ENCODE results near the gene MRPL51.
"Not testable (repeated sequence)": the region's sequence is repeated elsewhere in the genome, so short reads cannot be mapped to it uniquely, and the experiment has no call there.

Gene MRPL51

DNA sequence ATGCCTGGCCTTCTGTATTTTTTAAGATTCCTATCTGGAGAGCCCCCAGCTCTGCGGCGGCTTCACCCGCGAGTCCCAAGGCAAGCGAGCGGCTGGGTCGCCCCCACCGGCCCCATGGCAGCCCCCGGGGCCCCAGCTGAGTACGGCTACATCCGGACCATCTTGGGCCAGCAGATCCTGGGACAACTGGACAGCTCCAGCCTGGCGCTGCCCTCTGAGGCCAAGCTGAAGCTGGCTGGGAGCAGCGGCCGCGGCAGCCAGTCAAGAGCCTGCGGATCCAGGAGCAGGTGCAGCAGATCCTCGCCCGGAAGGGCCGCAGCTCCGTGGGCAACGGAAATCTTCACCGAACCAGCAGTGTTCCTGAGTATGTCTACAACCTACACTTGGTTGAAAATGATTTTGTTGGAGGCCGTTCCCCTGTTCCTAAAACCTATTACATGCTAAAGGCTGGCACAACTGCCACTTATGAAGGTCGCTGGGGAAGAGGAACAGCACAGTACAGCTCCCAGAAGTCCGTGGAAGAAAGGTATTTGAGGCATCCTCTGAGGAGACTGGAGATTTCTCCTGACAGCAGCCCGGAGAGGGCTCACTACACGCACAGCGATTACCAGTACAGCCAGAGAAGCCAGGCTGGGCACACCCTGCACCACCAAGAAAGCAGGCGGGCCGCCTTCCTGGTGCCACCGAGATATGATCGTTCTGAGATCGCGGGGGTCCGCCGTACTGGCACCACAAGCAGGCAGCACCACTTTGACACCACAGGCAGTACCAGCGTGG lies 15.3 kb downstream of the MRPL51 start:
- H3K27ac Mint-ChIP-seq, H3K27me3 Mint-ChIP-seq: not testable (repeated sequence)

DNA sequence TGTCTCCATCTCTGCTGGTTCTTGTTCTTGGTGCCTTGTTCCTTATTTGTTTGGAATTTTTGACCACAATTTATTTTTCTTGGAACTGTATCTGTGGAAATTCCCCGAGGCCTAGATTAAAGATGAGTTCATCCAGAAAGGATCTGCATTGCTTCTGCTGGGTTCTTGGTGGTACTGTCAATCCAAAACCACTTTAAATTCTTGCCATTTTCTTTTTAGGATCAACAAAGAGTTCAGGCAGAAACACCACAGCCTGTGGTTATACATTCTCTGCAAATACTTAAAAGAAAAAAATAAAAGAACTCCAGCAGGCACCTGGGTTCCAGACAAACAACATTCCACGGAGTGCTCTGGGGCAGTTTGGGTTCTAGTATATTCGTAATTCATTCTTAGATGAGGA lies 16.6 kb downstream of the MRPL51 start:
- peaks cover 8% of the 10 kb centered on the region for H3K4me1 Mint-ChIP-seq (ENCODE audit: low read depth)
- H3K27me3 Mint-ChIP-seq, result no peaks in the 10 kb centered on the region
- no peaks in the 10 kb centered on the region for H3K9me3 Mint-ChIP-seq
- H3K27ac Mint-ChIP-seq, result no peak overlapping the region
- no peaks in the 10 kb centered on the region for H3K36me3 Mint-ChIP-seq (ENCODE audit: low read depth)
- no peak overlapping the region for H3K4me3 Mint-ChIP-seq

More for the DNA sequence above, 15.3 kb downstream of the MRPL51 start:
- H3K4me3 Mint-ChIP-seq; H3K36me3 Mint-ChIP-seq (ENCODE audit: low read depth); H3K9me3 Mint-ChIP-seq; H3K4me1 Mint-ChIP-seq (ENCODE audit: low read depth): not testable (repeated sequence)

DNA sequence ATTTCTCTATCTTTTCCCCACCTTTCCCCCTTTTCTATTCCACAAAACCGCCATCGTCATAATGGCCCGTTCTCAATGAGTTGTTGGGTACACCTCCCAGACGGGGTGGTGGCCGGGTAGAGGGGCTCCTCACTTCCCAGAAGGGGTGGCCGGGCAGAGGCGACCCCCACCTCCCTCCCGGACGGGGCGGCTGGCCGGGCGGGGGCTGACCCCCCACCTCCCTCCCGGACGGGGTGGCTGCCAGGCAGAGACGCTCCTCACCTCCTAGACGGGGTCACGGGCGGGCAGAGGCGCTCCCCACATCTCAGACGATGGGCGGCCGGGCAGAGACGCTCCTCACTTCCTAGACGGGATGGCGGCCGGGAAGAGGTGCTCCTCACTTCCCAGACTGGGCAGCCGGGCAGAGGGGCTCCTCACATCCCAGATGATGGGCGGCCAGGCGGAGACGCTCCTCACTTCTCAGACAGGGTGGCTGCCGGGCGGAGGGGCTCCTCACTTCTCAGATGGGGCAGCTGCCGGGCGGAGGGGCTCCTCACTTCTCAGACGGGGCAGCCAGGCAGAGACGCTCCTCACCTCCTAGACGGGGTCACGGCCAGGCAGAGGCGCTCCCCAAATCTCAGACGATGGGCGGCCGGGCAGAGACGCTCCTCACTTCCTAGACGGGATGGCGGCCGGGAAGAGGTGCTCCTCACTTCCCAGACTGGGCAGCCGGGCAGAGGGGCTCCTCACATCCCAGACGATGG lies 17.7 kb downstream of the MRPL51 start:
- H3K4me3 Mint-ChIP-seq; H3K27ac Mint-ChIP-seq; H3K27me3 Mint-ChIP-seq; H3K9me3 Mint-ChIP-seq; H3K36me3 Mint-ChIP-seq (ENCODE audit: low read depth): not testable (repeated sequence)
- H3K4me1 Mint-ChIP-seq (ENCODE audit: low read depth), result peaks cover 16% of the 10 kb centered on the region

DNA sequence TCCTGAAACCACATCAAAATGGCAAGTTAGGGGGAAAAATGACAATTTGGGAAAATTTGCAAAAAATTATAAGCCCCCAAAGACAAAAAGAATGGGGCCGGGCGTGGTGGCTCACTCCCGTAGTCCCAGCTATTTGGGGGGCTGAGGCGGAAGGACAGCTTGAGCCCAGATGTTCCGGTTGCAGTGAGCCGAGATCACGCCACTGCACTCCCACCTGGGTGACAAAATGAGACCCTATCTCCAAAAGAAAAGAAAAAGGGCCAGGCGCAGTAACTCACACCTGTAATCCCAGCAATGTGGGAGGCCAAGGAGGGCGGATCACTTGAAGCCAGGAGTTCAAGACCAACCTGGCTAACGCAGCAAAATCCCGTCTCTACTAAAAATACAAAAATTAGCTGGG lies 20.6 kb downstream of the MRPL51 start:
- peaks cover 41% of the 10 kb centered on the region for H3K4me1 Mint-ChIP-seq (ENCODE audit: low read depth)
- H3K27me3 Mint-ChIP-seq, result no peaks in the 10 kb centered on the region
- no peaks in the 10 kb centered on the region for H3K9me3 Mint-ChIP-seq
- no peak overlapping the region for H3K4me3 Mint-ChIP-seq
- no peak overlapping the region for H3K27ac Mint-ChIP-seq
- H3K36me3 Mint-ChIP-seq (ENCODE audit: low read depth), result peaks cover 25% of the 10 kb centered on the region

DNA sequence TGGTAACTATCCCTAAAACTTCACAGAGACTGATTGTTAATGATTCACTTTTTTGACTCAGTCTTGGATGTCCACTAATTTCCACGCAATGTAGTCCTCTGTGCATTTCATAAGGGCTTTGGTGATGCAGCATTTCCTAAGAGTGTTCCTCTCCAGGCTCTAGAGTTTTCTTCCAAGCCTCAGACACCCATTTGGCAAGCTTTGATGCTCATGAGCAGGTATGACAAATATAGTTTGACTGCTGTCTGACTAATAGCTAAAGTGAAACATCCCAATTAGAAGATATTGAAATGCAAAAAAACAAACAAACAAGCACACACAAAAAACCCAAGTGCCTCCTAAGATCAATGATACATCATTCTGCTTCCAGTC lies 21.1 kb downstream of the MRPL51 start:
- Mint-ChIP-seq H3K36me3 (ENCODE audit: low read depth) (peaks cover 30% of the 10 kb centered on the region), H3K27me3 (no peaks in the 10 kb centered on the region), H3K4me1 (ENCODE audit: low read depth) (peaks cover 46% of the 10 kb centered on the region), H3K4me3 (no peak overlapping the region), H3K27ac (no peak overlapping the region), H3K9me3 (no peaks in the 10 kb centered on the region)

DNA sequence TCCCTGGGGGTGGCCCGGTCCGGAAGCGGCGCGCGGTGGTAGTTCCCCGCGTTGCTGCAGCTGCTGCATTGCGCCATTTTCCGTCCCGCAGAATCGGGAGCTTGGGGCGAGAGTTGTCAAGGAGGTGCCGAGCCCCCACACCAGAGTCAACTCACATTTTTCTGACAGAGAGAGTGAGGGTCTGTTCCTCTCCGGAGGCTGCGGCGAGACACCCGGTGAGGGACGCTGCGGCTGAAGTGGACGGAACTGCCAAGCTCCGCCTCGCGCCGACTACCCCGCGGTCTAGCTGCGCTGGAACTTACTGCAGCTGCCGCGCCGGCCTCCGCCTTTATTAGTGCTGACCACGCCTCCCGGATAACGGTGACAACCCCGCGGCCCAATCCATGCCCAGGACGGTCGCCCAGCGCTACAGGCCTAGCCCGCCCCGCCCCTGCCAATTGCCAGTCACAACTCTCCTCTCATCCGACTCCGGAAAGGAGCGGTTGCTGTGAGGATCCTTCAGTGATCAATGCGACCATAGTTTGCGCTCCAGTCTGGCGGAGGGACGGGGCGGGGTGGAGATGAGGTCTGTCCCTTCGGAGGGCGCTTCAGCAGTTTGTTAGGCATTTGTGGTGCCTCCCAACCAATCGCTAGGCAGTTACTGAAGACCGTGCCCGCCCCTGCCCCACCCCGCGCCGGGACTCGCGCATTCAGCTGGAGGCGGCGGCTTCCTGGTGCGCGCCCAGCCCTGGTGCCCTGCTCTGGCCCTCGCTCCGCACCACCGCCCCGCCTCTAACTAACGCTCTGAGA lies 22.5 kb downstream of the MRPL51 start, which contains the start of gene VAMP1:
TSS of gene VAMP1 (minus strand) at position 303 of the 789 bp plus-strand sequence. CDS start at position 157, 146 bp downstream.
- Mint-ChIP-seq H3K4me1 (ENCODE audit: low read depth) (peaks cover 60% of the 10 kb centered on the region), H3K36me3 (ENCODE audit: low read depth) (peaks cover 44% of the 10 kb centered on the region), H3K9me3 (no peaks in the 10 kb centered on the region), H3K27ac (peak within 1 kb of the TSS; percentile 85), H3K4me3 (peak within 1 kb of the TSS; percentile 95), H3K27me3 (no peaks in the 10 kb centered on the region)

DNA sequence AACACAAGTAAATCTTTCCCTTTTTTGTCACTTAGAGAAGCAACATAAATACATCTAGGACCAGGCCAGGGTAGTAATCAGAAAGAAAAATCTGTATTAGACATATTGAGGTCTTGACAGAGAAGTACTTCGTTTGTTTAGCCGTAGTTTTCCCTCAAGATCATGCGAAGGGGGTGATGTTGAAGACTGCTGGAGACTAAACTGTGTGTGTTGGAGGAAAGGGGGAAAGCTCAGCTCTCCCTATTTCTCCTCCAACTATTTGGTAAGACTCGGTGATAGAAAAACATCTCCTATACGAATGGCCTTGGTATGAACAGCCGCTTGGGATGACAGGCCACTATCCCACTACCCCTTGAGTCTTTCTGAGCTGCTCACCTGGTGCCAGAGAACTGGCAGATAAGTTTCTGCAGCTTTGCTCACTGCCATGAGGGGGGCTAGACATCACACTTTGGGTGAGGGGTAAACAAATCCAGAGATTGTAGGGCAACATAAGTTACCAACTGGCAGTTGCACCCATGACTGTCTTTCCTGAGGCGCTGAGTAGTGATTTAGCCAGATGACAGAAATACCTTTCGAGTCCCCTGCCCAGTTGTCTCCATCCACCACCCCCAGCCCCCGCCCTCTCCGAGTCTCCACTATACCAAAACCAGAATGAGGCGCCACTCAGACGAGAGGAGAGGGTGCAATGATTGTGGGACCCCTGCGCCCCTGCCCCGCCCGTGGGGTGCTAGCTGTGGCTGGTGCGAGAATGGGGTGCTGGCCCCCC lies 23.3 kb downstream of the MRPL51 start:
- Mint-ChIP-seq H3K27ac (peak overlapping the region; percentile 85), H3K4me1 (ENCODE audit: low read depth) (peaks cover 67% of the 10 kb centered on the region), H3K9me3 (no peaks in the 10 kb centered on the region), H3K27me3 (no peaks in the 10 kb centered on the region), H3K36me3 (ENCODE audit: low read depth) (peaks cover 50% of the 10 kb centered on the region), H3K4me3 (peak overlapping the region; percentile 95)

DNA sequence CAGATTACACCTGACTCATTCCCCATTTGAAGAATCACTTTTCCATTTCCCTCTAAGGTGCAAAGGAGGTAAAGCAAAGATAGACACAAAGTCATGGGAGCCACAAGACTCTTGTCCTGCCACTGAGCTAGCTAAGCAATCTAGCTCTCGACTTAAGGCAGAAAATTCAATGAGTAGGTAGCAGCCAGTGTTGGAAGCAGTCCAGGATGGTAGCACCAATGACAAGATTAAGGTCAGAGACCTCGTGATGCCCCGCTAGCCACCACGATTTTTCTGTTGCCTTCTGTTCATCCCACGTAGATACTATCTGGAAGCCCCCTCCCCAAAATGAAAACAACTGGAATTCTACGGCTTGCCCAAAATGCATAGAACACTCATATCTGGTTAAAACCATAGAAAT lies 24.0 kb downstream of the MRPL51 start:
- H3K9me3 Mint-ChIP-seq, result no peaks in the 10 kb centered on the region
- H3K4me1 Mint-ChIP-seq (ENCODE audit: low read depth), result peaks cover 74% of the 10 kb centered on the region
- H3K36me3 Mint-ChIP-seq (ENCODE audit: low read depth), result peaks cover 57% of the 10 kb centered on the region

DNA sequence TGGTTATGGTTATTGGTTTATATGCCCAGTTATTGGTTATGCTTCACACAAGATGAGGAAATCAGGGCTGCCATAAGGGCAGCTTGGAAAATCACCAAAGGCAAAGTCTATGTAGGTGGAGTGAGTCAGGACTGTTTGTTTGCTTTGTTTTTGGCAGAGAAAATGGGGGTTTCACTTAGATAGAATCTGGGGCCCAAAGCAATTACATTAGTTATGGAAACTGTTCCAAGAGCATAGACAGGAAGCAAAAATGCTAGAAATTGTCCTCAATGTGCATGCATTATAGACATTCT lies 24.8 kb downstream of the MRPL51 start:
- H3K9me3 Mint-ChIP-seq, result no peaks in the 10 kb centered on the region
- H3K27ac Mint-ChIP-seq, result peak overlapping the region; percentile 85
- peaks cover 66% of the 10 kb centered on the region for H3K36me3 Mint-ChIP-seq (ENCODE audit: low read depth)
- peak overlapping the region; percentile 95 for H3K4me3 Mint-ChIP-seq
- H3K4me1 Mint-ChIP-seq (ENCODE audit: low read depth), result peaks cover 82% of the 10 kb centered on the region
- no peaks in the 10 kb centered on the region for H3K27me3 Mint-ChIP-seq

More for the DNA sequence above, 24.0 kb downstream of the MRPL51 start:
- Mint-ChIP-seq H3K27me3 (no peaks in the 10 kb centered on the region), H3K4me3 (peak overlapping the region; percentile 95), H3K27ac (peak overlapping the region; percentile 85)

DNA sequence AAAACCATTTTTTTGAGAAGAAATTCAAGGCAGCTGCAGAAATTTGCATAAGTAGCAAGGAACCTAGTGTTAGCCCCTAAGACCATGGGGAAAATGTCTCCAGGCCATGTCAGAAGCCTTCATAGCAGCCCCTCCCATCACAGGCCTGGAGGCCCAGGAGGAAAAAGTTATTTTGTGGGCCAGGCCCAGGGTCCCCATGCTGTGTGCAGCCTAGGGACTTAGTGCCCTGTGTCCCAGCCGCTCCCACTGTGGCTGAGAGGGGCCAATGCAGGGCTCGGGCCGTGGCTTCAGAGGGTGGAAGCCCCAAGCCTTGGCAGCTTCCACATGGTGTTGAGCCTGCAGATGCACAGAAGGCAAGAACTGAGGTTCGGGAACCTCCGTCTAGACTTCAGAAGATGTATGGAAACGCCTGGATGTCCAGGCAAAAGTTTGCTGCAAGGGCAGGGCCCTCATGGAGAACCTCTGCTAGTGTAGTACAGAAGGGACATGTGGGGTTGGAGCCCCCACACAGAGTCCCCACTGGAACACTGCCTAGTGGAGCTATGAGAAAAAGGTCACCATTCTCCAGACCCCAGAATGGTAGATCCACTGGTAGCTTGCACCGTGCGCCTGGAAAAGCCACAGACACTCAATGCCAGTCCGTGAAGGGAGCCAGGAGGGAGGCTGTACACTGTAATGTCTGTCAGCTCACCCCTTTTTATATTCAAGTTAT lies 25.3 kb downstream of the MRPL51 start:
- Mint-ChIP-seq H3K36me3 (ENCODE audit: low read depth) (peaks cover 71% of the 10 kb centered on the region), H3K4me3 (peak overlapping the region; percentile 95)
- not testable (repeated sequence) for H3K9me3 Mint-ChIP-seq

DNA sequence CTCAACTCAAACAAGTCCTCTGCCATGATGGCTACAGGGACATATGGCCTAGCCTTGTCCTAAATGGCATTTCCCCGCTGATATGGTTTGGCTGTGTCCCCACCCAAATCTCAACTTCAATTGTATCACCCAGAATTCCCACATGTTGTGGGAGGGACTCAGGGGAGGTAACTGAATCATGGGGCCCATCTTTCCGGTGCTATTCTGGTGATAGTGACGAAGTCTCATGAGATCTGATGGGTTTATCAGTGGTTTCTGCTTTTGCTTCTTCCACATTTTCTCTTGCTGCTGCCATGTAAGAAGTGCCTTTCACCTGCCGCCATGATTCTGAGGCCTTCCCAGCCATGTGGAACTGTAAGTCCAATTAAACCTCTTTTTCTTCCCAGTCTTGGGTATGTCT lies 26.3 kb downstream of the MRPL51 start:
- H3K4me3 Mint-ChIP-seq, result peak overlapping the region; percentile 95
- peaks cover 91% of the 10 kb centered on the region for H3K4me1 Mint-ChIP-seq (ENCODE audit: low read depth)
- H3K36me3 Mint-ChIP-seq (ENCODE audit: low read depth), result peaks cover 80% of the 10 kb centered on the region
- peak overlapping the region; percentile 85 for H3K27ac Mint-ChIP-seq
- H3K27me3 Mint-ChIP-seq, H3K9me3 Mint-ChIP-seq: not testable (repeated sequence)

More for the DNA sequence above, 25.3 kb downstream of the MRPL51 start:
- peak overlapping the region; percentile 85 for H3K27ac Mint-ChIP-seq
- H3K4me1 Mint-ChIP-seq (ENCODE audit: low read depth), result peaks cover 87% of the 10 kb centered on the region
- not testable (repeated sequence) for H3K27me3 Mint-ChIP-seq

DNA sequence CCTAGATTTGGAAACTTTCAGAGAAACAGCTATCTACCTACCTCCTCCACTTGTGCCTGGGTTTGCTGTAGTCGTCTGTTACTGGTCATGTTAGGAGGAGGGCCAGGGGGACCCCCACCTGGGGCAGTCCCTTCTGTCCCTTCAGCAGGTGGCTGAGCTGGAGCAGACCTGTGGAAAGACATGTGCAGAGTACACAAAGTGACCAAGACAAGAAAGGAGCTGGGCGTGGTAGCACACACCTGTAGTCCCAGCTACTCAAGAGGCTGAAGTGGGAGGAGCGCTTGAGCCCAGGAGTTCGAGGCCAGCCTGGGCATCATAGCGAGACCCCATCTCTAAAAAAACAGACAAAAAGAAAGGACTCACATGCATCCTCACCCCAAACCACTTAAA lies 26.9 kb downstream of the MRPL51 start:
- Mint-ChIP-seq H3K4me1 (ENCODE audit: low read depth) (peaks cover 92% of the 10 kb centered on the region), H3K4me3 (peak overlapping the region; percentile 95), H3K27me3 (no peaks in the 10 kb centered on the region), H3K36me3 (ENCODE audit: low read depth) (peaks cover 86% of the 10 kb centered on the region), H3K27ac (peak overlapping the region; percentile 85), H3K9me3 (no peaks in the 10 kb centered on the region)

DNA sequence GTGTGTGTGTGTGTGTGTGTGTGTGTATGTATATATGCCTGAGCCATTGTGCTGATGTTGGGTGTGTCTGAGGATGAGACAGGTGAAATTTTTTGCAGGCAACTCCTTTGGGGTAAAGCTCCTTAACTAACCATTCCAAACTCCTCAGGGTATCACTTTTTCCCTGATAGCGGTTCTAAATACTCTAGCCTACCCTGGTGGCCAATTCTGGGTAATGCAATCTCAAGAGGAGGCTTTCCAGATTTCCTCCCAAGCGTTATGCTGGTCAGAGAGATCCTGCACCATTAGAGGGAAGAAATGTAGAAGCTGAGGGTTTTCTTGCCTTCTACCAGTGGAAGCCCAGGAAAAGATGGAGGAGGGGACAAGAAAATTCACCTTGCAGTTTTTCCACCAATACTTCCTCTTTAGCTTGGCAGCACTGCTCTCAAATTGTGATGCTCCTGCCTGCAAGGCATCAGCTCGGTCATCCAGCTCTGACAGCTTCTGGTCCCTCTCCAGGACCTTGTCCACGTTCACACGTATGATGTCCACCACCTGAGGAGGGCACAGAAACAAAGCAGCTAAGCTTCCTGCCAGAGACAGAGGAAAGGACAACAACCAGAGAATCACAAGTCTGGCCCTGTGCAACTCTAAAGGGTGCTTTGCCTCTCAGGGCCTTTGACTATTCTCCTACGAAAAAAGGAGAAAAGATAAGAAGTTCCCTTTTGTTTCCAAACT lies 27.4 kb downstream of the MRPL51 start:
- peaks cover 92% of the 10 kb centered on the region for H3K4me1 Mint-ChIP-seq (ENCODE audit: low read depth)
- peaks cover 92% of the 10 kb centered on the region for H3K36me3 Mint-ChIP-seq (ENCODE audit: low read depth)
- no peaks in the 10 kb centered on the region for H3K9me3 Mint-ChIP-seq
- peak overlapping the region; percentile 87 for H3K27ac Mint-ChIP-seq
- peak overlapping the region; percentile 68 for H3K4me3 Mint-ChIP-seq
- no peaks in the 10 kb centered on the region for H3K27me3 Mint-ChIP-seq
